ENCODE measurements around the gene RYR1. TPM values are rescaled to one million over a fixed set of nuclear protein-coding genes. Genes with fewer than 3 reads are reported as not detected.

RYR1 gene
- total and polyA plus RNA-seq, 2 experiments from 2014 or later = 0.07 to 0.21 TPM

DNA sequence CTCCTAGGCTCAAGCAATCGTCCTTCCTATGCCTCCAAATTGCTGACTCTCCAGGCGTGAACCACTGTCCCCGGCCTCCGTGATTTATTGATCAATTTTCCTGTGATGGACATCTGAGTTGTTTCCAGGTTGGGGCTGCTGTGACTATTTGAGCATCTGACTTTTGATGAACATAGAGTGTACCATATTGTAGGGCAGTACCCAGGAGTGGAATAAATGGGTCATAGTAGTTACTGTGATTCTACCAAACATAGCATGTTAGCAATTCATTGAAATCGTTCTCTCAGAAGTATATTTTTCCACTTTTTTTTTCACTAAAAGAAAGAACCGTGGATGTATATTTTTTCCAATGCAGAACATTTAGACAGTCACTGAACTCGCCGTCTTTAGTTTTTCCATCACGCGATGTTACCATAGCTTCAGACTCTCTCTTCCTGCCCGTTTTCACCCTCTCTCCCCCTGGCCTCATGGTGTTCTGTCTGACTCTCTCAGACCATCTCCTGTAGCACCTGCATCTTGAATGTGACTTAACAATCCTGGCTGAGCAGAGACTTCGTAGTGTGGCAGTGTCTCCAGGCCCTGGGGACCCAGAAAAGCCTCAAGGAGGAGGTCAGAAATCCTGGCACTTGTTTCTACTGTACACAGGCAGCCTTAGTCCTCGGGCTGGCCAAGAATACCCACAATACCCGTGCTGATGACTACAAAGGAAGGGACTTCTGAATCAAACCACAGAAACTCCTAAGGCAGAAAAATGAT, 4.3 kb upstream of the RYR1 start:
- 84% methylated on average over 14 of the region's 14 CpGs for WGBS (ENCODE audit: low lambda C conversion rate, missing lambda C conversion rate)
- Histone ChIP-seq H3K9me3 (ENCODE audit: low read depth) (no peaks in the 10 kb centered on the region), H3K27ac (no peak overlapping the region), H3K79me2 (no peaks in the 10 kb centered on the region), H3K4me2 (no peak overlapping the region), H3K4me3 (no peak overlapping the region), H3K36me3 (replicated peaks; ENCODE audit: insufficient read depth, low read depth) (no peaks in the 10 kb centered on the region), H2AFZ (no peak overlapping the region), H3K4me1 (ENCODE audit: insufficient read depth) (no peaks in the 10 kb centered on the region), H3K27me3 (peaks cover 10% of the 10 kb centered on the region), H3K9me2 (replicated peaks; ENCODE audit: insufficient read depth) (no peaks in the 10 kb centered on the region), H4K20me1 (ENCODE audit: insufficient read depth, poor library complexity, severe bottlenecking) (no peaks in the 10 kb centered on the region)
- DNase-seq (ENCODE audit: low spot score) = no peak
- no peak for TF ChIP-seq EZH2phosphoT487 (IDR thresholded peaks at IDR 0.05; ENCODE audit: low read depth, severe bottlenecking, unreplicated experiment)
- TF ChIP-seq EZH2 (IDR thresholded peaks at IDR 0.05; ENCODE audit: borderline replicate concordance) = no peak

DNA sequence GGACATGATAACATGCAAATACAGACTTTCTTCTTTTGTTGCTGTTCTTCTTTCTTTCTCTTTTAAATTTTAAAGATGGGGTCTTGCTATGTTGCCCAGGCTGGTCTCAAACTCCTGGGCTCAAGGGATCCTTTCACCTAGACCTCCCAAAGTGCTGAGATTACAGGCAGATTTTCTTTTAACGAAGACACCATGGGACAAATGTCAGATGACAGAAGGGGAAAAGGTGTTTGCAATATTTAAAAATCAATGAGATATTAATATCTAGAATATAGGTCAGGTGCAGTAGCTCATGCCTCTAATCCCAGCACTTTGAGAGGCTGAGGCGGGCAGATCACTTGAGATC, 3.7 kb upstream of the RYR1 start:
- H3K27me3 ChIP-seq = peaks cover 15% of the 10 kb centered on the region
- H3K27ac ChIP-seq = no peak overlapping the region
- no peak overlapping the region for H2AFZ ChIP-seq
- H3K4me3 ChIP-seq = no peak overlapping the region
- DNase-seq (ENCODE audit: low spot score) = no peak
- H3K36me3 ChIP-seq (replicated peaks; ENCODE audit: insufficient read depth, low read depth) = no peaks in the 10 kb centered on the region
- TF ChIP-seq, protein P1, sequence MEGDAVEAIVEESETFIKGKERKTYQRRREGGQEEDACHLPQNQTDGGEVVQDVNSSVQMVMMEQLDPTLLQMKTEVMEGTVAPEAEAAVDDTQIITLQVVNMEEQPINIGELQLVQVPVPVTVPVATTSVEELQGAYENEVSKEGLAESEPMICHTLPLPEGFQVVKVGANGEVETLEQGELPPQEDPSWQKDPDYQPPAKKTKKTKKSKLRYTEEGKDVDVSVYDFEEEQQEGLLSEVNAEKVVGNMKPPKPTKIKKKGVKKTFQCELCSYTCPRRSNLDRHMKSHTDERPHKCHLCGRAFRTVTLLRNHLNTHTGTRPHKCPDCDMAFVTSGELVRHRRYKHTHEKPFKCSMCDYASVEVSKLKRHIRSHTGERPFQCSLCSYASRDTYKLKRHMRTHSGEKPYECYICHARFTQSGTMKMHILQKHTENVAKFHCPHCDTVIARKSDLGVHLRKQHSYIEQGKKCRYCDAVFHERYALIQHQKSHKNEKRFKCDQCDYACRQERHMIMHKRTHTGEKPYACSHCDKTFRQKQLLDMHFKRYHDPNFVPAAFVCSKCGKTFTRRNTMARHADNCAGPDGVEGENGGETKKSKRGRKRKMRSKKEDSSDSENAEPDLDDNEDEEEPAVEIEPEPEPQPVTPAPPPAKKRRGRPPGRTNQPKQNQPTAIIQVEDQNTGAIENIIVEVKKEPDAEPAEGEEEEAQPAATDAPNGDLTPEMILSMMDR (IDR thresholded peaks at IDR 0.05; ENCODE audit: poor library complexity) = no peak
- no peak for TF ChIP-seq EZH2phosphoT487 (IDR thresholded peaks at IDR 0.05; ENCODE audit: low read depth, severe bottlenecking, unreplicated experiment)
- no peak for TF ChIP-seq EZH2 (IDR thresholded peaks at IDR 0.05; ENCODE audit: borderline replicate concordance)
- no peaks in the 10 kb centered on the region for H3K9me3 ChIP-seq (ENCODE audit: low read depth)
- no peaks in the 10 kb centered on the region for H3K4me1 ChIP-seq (ENCODE audit: insufficient read depth)
- WGBS (ENCODE audit: low lambda C conversion rate, missing lambda C conversion rate) = 88% methylated on average over 2 of the region's 2 CpGs
- no peaks in the 10 kb centered on the region for H4K20me1 ChIP-seq (ENCODE audit: insufficient read depth, poor library complexity, severe bottlenecking)
- no peaks in the 10 kb centered on the region for H3K9me2 ChIP-seq (replicated peaks; ENCODE audit: insufficient read depth)
- H3K4me2 ChIP-seq = no peak overlapping the region
- no peaks in the 10 kb centered on the region for H3K79me2 ChIP-seq

DNA sequence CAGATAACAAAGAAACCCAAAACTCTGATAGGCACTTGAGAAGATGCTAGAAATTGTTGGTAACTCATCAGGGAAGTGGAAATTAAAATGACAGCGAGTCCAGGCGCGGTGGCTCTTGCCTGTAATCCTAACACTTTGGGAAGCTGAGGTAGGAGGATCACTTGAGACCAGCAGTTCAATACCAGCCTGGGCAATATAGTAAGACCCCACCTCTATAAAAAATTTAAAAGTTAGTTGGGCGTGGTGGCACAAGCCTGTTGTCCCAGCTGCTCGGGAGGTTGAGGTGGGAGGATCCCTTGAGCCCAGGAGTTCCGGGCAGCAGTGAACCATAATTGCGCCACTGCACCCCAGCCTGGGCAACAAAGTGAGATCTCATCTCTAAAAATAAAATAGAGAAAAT, 2.6 kb upstream of the RYR1 start:
- Histone ChIP-seq H3K27me3 (peaks cover 16% of the 10 kb centered on the region), H3K9me3 (ENCODE audit: low read depth) (no peaks in the 10 kb centered on the region), H4K20me1 (ENCODE audit: insufficient read depth, poor library complexity, severe bottlenecking) (no peaks in the 10 kb centered on the region), H3K4me3 (no peak overlapping the region), H3K27ac (no peak overlapping the region), H3K4me2 (no peak overlapping the region), H3K79me2 (no peaks in the 10 kb centered on the region), H3K36me3 (replicated peaks; ENCODE audit: insufficient read depth, low read depth) (no peaks in the 10 kb centered on the region), H3K9me2 (replicated peaks; ENCODE audit: insufficient read depth) (no peaks in the 10 kb centered on the region), H2AFZ (no peak overlapping the region), H3K4me1 (ENCODE audit: insufficient read depth) (no peaks in the 10 kb centered on the region)
- no peak for DNase-seq (ENCODE audit: low spot score)
- WGBS (ENCODE audit: low lambda C conversion rate, missing lambda C conversion rate) = 90% methylated on average over 7 of the region's 7 CpGs
- no peak for TF ChIP-seq EZH2 (IDR thresholded peaks at IDR 0.05; ENCODE audit: borderline replicate concordance)
- TF ChIP-seq, protein P1 (IDR thresholded peaks at IDR 0.05; ENCODE audit: poor library complexity) = no peak
- no peak for TF ChIP-seq EZH2phosphoT487 (IDR thresholded peaks at IDR 0.05; ENCODE audit: low read depth, severe bottlenecking, unreplicated experiment)

GRCh38 chr19:38434549-38435051, 1.1 kb downstream of the RYR1 start:
- no peak overlapping the region for H2AFZ ChIP-seq
- DNase-seq (ENCODE audit: low spot score) = peak; percentile 25
- no peak overlapping the region for H3K27ac ChIP-seq
- peaks cover 16% of the 10 kb centered on the region for H3K27me3 ChIP-seq
- WGBS (ENCODE audit: low lambda C conversion rate, missing lambda C conversion rate) = 13% methylated on average over 12 of the region's 13 CpGs
- no peaks in the 10 kb centered on the region for H3K4me1 ChIP-seq (ENCODE audit: insufficient read depth)
- TF ChIP-seq EZH2 (IDR thresholded peaks at IDR 0.05; ENCODE audit: borderline replicate concordance) (no peak), EZH2phosphoT487 (IDR thresholded peaks at IDR 0.05; ENCODE audit: low read depth, severe bottlenecking, unreplicated experiment) (no peak)
- TF ChIP-seq, protein P1 (IDR thresholded peaks at IDR 0.05; ENCODE audit: poor library complexity) = no peak
- H3K4me3 ChIP-seq = no peak overlapping the region
- no peaks in the 10 kb centered on the region for H3K9me3 ChIP-seq (ENCODE audit: low read depth)
- no peaks in the 10 kb centered on the region for H3K9me2 ChIP-seq (replicated peaks; ENCODE audit: insufficient read depth)
- no peaks in the 10 kb centered on the region for H4K20me1 ChIP-seq (ENCODE audit: insufficient read depth, poor library complexity, severe bottlenecking)
- H3K36me3 ChIP-seq (replicated peaks; ENCODE audit: insufficient read depth, low read depth) = no peaks in the 10 kb centered on the region
- no peak overlapping the region for H3K4me2 ChIP-seq
- no peaks in the 10 kb centered on the region for H3K79me2 ChIP-seq

Data from hepatocyte (in vitro differentiated cells).